ENCODE results near the gene PLEKHA8. TPM values are rescaled to one million over a fixed set of nuclear protein-coding genes. Genes with fewer than 3 reads are reported as not detected.

The PLEKHA8 gene
- total and polyA plus RNA-seq, 12 donors, result 2.1 to 14.5 (median 6.3) TPM

GRCh38 chr7:30143748-30144251 is 115.6 kb downstream of the PLEKHA8 start:
- no peaks in the 10 kb centered on the region for H3K9me3 ChIP-seq (replicated peaks in 1 of 3)
- no peaks in the 10 kb centered on the region for H3K4me1 ChIP-seq (replicated peaks in 1 of 2)
- TF ChIP-seq POLR2A (IDR thresholded peaks at IDR 0.05) (no peak), CTCF (IDR thresholded peaks at IDR 0.05) (no peak)
- DNase-seq, result no peak
- no peaks in the 10 kb centered on the region for H3K36me3 ChIP-seq (replicated peaks in 1 of 2)
- WGBS, 4 donors, result 89 to 94% (median 92%) methylated on average over 1 of the region's 1 CpG
- no peaks in the 10 kb centered on the region for H3K27me3 ChIP-seq
- intact Hi-C loops (cut with DNase I), result no loop called here
- no peak overlapping the region for H3K27ac ChIP-seq
- H3K4me3 ChIP-seq, result no peak overlapping the region

- H3K4me3 ChIP-seq, result no peak overlapping the region
- intact Hi-C loops (cut with DNase I), result no loop called here
- no peaks in the 10 kb centered on the region for H3K9me3 ChIP-seq (replicated peaks in 1 of 3)
- no peak overlapping the region for H3K27ac ChIP-seq
- 78 to 82% (median 80%) methylated on average over 5 of the region's 5 CpGs for whole genome bisulfite sequencing, 4 donors
- no peaks in the 10 kb centered on the region for H3K4me1 ChIP-seq (replicated peaks in 1 of 2)
- H3K27me3 ChIP-seq, result no peaks in the 10 kb centered on the region
- DNase-seq, result no peak
- TF ChIP-seq CTCF (IDR thresholded peaks at IDR 0.05) (no peak), POLR2A (IDR thresholded peaks at IDR 0.05) (no peak)
- H3K36me3 ChIP-seq (replicated peaks in 1 of 2), result no peaks in the 10 kb centered on the region
These were observed 116.6 kb downstream of the PLEKHA8 start for GRCh38 chr7:30144657-30145306.

GRCh38 chr7:30145426-30145970 is 117.3 kb downstream of the PLEKHA8 start:
- Histone ChIP-seq H3K36me3 (replicated peaks in 1 of 2) (no peaks in the 10 kb centered on the region), H3K9me3 (replicated peaks in 1 of 3) (no peaks in the 10 kb centered on the region), H3K4me1 (replicated peaks in 1 of 2) (no peaks in the 10 kb centered on the region), H3K27me3 (no peaks in the 10 kb centered on the region), H3K4me3 (no peak overlapping the region), H3K27ac (no peak overlapping the region)
- DNase-seq, result no peak
- 86 to 88% (median 87%) methylated on average over 6 of the region's 6 CpGs for WGBS, 4 donors
- TF ChIP-seq POLR2A (IDR thresholded peaks at IDR 0.05), result no peak
- no peak for TF ChIP-seq CTCF (IDR thresholded peaks at IDR 0.05)
- intact Hi-C loops (cut with DNase I), result no loop called here

GRCh38 chr7:30146127-30146612 is 118.0 kb downstream of the PLEKHA8 start:
- WGBS, 4 donors, result 77 to 94% (median 89%) methylated on average over 13 of the region's 13 CpGs
- TF ChIP-seq POLR2A (IDR thresholded peaks at IDR 0.05) (no peak), CTCF (IDR thresholded peaks at IDR 0.05) (no peak)
- no peak for DNase-seq
- Histone ChIP-seq H3K36me3 (replicated peaks in 1 of 2) (no peaks in the 10 kb centered on the region), H3K27me3 (no peaks in the 10 kb centered on the region), H3K4me3 (no peak overlapping the region), H3K9me3 (replicated peaks in 1 of 3) (no peaks in the 10 kb centered on the region), H3K27ac (no peak overlapping the region), H3K4me1 (replicated peaks in 1 of 2) (no peaks in the 10 kb centered on the region)
- intact Hi-C loops (cut with DNase I), result no loop called here

All from adrenal gland (tissue), 12 donors.